ENCODE data around the gene TRIM7. TPM values are rescaled to one million over a fixed set of nuclear protein-coding genes. Genes with fewer than 3 reads are reported as not detected.

Gene TRIM7
- total and polyA plus RNA-seq, 9 of the 15 experiments (the other 6 are each of a cell fraction or from before 2014, with no cell fraction given) = 2.6 to 14.9 (median 8.9) TPM

DNA sequence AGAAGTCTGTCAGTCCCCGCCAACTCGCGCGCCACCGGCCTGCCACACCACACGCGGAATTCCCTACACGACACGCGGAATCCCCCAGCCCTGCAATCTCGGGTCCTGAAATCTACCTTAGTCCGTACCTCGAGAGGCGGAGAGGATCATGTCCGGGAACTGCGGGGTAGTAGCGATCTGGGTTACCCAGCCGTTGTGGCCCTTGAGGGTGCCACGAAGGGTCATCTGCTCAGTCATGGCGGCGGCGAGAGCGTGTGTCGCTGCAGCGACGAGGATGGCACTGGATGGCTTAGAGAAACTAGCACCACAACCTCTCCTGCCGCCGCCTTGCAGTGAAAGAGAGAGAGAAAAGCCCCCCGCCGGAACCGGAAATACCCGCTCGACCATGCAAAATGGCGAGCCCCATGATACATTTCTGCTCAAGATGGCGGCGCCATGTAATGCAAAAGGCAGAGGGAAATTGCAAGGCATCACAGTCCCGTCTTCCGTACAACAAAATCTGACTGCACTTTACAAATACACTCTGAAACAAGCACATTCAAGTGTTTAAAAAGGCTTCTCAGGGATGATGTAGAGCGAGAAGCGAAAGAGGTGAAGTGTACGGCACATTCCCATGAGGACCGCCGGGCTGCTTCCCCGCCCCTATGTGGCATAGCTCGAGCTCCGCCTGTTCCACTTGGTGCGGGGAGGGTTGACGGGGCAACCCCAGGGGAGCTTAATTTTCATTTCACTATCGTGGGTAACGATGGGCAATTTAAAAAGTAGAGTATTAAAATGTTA is 38.8 kb upstream of the TRIM7 start, which contains the start of gene RACK1 (continued):
- TF ChIP-seq, protein P1, sequence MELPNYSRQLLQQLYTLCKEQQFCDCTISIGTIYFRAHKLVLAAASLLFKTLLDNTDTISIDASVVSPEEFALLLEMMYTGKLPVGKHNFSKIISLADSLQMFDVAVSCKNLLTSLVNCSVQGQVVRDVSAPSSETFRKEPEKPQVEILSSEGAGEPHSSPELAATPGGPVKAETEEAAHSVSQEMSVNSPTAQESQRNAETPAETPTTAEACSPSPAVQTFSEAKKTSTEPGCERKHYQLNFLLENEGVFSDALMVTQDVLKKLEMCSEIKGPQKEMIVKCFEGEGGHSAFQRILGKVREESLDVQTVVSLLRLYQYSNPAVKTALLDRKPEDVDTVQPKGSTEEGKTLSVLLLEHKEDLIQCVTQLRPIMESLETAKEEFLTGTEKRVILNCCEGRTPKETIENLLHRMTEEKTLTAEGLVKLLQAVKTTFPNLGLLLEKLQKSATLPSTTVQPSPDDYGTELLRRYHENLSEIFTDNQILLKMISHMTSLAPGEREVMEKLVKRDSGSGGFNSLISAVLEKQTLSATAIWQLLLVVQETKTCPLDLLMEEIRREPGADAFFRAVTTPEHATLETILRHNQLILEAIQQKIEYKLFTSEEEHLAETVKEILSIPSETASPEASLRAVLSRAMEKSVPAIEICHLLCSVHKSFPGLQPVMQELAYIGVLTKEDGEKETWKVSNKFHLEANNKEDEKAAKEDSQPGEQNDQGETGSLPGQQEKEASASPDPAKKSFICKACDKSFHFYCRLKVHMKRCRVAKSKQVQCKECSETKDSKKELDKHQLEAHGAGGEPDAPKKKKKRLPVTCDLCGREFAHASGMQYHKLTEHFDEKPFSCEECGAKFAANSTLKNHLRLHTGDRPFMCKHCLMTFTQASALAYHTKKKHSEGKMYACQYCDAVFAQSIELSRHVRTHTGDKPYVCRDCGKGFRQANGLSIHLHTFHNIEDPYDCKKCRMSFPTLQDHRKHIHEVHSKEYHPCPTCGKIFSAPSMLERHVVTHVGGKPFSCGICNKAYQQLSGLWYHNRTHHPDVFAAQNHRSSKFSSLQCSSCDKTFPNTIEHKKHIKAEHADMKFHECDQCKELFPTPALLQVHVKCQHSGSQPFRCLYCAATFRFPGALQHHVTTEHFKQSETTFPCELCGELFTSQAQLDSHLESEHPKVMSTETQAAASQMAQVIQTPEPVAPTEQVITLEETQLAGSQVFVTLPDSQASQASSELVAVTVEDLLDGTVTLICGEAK (IDR thresholded peaks at IDR 0.05) = peak; percentile 96
- TF ChIP-seq, protein P1 (CRISPR knock-in tag; IDR thresholded peaks at IDR 0.05) = no peak
- TF ChIP-seq HDAC3 (IDR thresholded peaks at IDR 0.05; ENCODE audit: borderline replicate concordance, partially characterized antibody) (no peak), CCAR2 (IDR thresholded peaks at IDR 0.05; ENCODE audit: low read depth, low read length) (no peak), HDAC2 (IDR thresholded peaks at IDR 0.05) (peak; percentile 8; the same call in 1 of the 2 replicates), RBM34 (IDR thresholded peaks at IDR 0.05; ENCODE audit: borderline replicate concordance, insufficient read depth, low read length) (no peak), MAFG (tag; conservative IDR thresholded peaks at IDR 0.05) (no peak), PHF20 (IDR thresholded peaks at IDR 0.05; ENCODE audit: partially characterized antibody) (peak; percentile 80), SUPT5H (IDR thresholded peaks at IDR 0.05) (peak; percentile 99), EP400 (IDR thresholded peaks at IDR 0.05) (peak; percentile 98)
- TF ChIP-seq, protein P2, sequence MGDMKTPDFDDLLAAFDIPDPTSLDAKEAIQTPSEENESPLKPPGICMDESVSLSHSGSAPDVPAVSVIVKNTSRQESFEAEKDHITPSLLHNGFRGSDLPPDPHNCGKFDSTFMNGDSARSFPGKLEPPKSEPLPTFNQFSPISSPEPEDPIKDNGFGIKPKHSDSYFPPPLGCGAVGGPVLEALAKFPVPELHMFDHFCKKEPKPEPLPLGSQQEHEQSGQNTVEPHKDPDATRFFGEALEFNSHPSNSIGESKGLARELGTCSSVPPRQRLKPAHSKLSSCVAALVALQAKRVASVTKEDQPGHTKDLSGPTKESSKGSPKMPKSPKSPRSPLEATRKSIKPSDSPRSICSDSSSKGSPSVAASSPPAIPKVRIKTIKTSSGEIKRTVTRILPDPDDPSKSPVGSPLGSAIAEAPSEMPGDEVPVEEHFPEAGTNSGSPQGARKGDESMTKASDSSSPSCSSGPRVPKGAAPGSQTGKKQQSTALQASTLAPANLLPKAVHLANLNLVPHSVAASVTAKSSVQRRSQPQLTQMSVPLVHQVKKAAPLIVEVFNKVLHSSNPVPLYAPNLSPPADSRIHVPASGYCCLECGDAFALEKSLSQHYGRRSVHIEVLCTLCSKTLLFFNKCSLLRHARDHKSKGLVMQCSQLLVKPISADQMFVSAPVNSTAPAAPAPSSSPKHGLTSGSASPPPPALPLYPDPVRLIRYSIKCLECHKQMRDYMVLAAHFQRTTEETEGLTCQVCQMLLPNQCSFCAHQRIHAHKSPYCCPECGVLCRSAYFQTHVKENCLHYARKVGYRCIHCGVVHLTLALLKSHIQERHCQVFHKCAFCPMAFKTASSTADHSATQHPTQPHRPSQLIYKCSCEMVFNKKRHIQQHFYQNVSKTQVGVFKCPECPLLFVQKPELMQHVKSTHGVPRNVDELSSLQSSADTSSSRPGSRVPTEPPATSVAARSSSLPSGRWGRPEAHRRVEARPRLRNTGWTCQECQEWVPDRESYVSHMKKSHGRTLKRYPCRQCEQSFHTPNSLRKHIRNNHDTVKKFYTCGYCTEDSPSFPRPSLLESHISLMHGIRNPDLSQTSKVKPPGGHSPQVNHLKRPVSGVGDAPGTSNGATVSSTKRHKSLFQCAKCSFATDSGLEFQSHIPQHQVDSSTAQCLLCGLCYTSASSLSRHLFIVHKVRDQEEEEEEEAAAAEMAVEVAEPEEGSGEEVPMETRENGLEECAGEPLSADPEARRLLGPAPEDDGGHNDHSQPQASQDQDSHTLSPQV (IDR thresholded peaks at IDR 0.05) = peak; percentile 28; the same call in 1 of the 2 replicates
- TF ChIP-seq, protein P3, sequence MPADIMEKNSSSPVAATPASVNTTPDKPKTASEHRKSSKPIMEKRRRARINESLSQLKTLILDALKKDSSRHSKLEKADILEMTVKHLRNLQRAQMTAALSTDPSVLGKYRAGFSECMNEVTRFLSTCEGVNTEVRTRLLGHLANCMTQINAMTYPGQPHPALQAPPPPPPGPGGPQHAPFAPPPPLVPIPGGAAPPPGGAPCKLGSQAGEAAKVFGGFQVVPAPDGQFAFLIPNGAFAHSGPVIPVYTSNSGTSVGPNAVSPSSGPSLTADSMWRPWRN (IDR thresholded peaks at IDR 0.05; ENCODE audit: low read depth) = 0 out of 2 replicates have a peak, but pooled peaks have one; percentile 7
